Erythroblast (primary cell): Measurements from ENCODE around the gene ACCS.

Source experiments
- GATA1 ChIP-seq: IDR thresholded peaks from 2 replicates; pipeline ENCODE4 v1.6.1; 2011; ENCODE audit warnings: low read depth, mild to moderate bottlenecking, control low read depth, low read length, moderate library complexity
- POLR2A ChIP-seq: IDR thresholded peaks from 2 replicates; pipeline ENCODE4 v1.6.1; 2011; ENCODE audit warnings: mild to moderate bottlenecking, low read length

DNA sequence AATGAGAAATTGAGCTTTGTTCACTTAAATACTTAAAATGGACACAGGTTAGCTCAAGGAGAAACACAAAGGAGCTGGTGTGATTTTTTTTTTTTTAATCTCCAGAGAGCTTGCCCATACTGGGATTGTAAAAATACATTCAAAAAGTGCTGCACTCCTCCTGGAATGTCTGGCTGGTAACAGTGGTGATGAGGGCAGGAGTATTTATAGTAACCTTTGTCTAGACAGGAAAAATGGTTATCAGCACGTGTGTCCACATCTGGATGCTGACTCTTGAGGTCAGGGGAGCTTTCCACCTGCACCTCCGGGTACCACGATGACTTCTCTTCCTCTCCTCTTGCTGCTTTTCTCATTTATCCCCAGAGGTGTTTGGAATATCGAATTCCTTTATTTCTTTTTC lies 59.5 kb downstream of the ACCS start:
- TF ChIP-seq POLR2A = no peak
- no peak for TF ChIP-seq GATA1
